Activated naive CD4-positive, alpha-beta T cell treated with anti-CD3 and anti-CD28 coated beads, Interleukin-2, amount 50 U/mL, for 72 hours (primary cell): Measurements from ENCODE around the gene CMC1. TPM values are rescaled to one million over a fixed set of nuclear protein-coding genes. Genes with fewer than 3 reads are reported as not detected.
"Not testable (repeated sequence)": the region's sequence is repeated elsewhere in the genome, so short reads cannot be mapped to it uniquely, and the experiment has no call there.

Source experiments
- ATAC-seq, 2 donors: fragments of 150-1000 bp; cut with Tn5 transposase; 2 replicates each; pipeline ENCODE4 v1.10.0; 2021; ENCODE audit warnings: mild to moderate bottlenecking in 2 of 2, moderate library complexity in 2 of 2
- DNase-seq, 2 donors: peaks; one replicate each; pipeline ENCODE4 v3.0.0; 2021 to 2022; ENCODE audit warnings: low spot score in 2 of 2
- H3K27ac Mint-ChIP-seq, 2 donors: one replicate each; pipeline ENCODE4 v1.8.0; 2022; ENCODE audit warnings: mild to moderate bottlenecking in 2 of 2, mixed read lengths in 2 of 2
- H3K36me3 Mint-ChIP-seq, 2 donors: one replicate each; pipeline ENCODE4 v1.8.0; 2022; ENCODE audit warnings: mixed read lengths in 2 of 2
- H3K9me3 Mint-ChIP-seq, 2 donors: one replicate each; pipeline ENCODE4 v1.8.0; 2022; ENCODE audit warnings: mixed read lengths in 2 of 2
- total RNA-seq, 2 donors: library from RNA; stranded (reverse); gene quantifications; one replicate each; pipeline ENCODE4 v1.2.3, GENCODE V29; 2022

The CMC1 gene
- 10 to 100 TPM; 20.7 to 26.8 TPM for total RNA-seq

GRCh38 chr3:28241221-28242160 lies at the start of gene CMC1:
Gene CMC1, plus strand, starts transcription at chr3:28241619. Its CDS starts 175 bp downstream, at chr3:28241794.
- DNase-seq: peak; percentile 91 to 95
- Mint-ChIP-seq H3K9me3 (peaks cover 3 to 7% of the 10 kb centered on the region in 2 donors), H3K36me3 (peaks cover 18 to 30% of the 10 kb centered on the region in 2 donors), H3K27ac (peak within 1 kb of the TSS; percentile 95)
- ATAC-seq: peak; percentile 94 to 97

GRCh38 chr3:28198161-28198560 lies 43.3 kb upstream of the CMC1 start:
- H3K9me3 Mint-ChIP-seq: peaks cover 0 to 4% of the 10 kb centered on the region in 2 donors
- H3K36me3 Mint-ChIP-seq: no peaks in the 10 kb centered on the region
- H3K27ac Mint-ChIP-seq: no peak overlapping the region
- DNase-seq (no peak), ATAC-seq (no peak)

DNA sequence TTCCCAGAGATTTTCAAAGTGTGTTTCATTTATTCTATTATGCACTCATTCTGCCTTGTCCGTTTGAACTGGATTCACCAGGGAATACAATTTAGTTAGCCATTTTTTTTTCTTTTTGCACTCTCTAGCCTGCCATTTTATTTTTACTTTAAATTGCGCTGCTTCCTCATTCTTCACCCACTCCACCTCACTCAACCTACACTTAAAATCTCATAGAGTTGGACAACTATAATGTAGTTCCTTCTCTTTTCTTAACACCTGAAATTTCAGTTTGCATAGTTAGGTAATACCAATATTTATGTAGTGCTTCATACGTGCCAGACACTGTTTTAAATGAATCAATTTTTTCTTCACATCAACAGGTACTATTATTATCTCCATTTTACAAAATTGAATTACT lies 42.4 kb upstream of the CMC1 start:
- DNase-seq: no peak
- ATAC-seq: no peak
- Mint-ChIP-seq H3K27ac (no peak overlapping the region), H3K9me3 (peaks cover 0 to 4% of the 10 kb centered on the region in 2 donors), H3K36me3 (peaks cover 0 to 4% of the 10 kb centered on the region in 2 donors)

DNA sequence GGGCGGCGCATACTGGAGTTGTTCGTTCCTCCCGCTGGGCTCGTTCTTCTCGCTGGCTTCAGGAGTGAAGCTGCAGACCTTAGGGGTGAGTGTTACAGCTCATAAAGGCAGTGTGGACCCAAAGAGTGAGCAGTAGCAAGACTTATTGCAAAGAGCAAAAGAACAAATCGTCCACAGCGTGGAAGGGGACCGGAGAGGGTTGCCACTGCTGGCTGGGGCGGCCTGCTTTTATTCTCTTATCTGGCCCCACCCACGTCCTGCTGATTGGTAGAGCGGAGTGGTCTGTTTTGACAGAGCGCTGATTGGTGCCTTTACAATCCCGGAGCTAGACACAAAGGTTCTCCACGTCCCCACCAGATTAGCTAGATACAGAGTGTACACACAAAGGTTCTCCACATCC lies 41.8 kb upstream of the CMC1 start:
- ATAC-seq, H3K36me3 Mint-ChIP-seq, H3K9me3 Mint-ChIP-seq, DNase-seq: not testable (repeated sequence)
- H3K27ac Mint-ChIP-seq: peak overlapping the region in 1 of 2 donors; percentile 39

GRCh38 chr3:28200366-28200848 lies 41.0 kb upstream of the CMC1 start:
- not testable (repeated sequence) for DNase-seq, H3K27ac Mint-ChIP-seq, H3K36me3 Mint-ChIP-seq, H3K9me3 Mint-ChIP-seq, ATAC-seq

- peaks cover 0 to 5% of the 10 kb centered on the region in 2 donors for H3K9me3 Mint-ChIP-seq
- ATAC-seq: no peak
- no peak overlapping the region for H3K27ac Mint-ChIP-seq
- H3K36me3 Mint-ChIP-seq: peaks cover 0 to 6% of the 10 kb centered on the region in 2 donors
- no peak for DNase-seq
Observed at GRCh38 chr3:28206479-28206878, 34.9 kb upstream of the CMC1 start.

DNA sequence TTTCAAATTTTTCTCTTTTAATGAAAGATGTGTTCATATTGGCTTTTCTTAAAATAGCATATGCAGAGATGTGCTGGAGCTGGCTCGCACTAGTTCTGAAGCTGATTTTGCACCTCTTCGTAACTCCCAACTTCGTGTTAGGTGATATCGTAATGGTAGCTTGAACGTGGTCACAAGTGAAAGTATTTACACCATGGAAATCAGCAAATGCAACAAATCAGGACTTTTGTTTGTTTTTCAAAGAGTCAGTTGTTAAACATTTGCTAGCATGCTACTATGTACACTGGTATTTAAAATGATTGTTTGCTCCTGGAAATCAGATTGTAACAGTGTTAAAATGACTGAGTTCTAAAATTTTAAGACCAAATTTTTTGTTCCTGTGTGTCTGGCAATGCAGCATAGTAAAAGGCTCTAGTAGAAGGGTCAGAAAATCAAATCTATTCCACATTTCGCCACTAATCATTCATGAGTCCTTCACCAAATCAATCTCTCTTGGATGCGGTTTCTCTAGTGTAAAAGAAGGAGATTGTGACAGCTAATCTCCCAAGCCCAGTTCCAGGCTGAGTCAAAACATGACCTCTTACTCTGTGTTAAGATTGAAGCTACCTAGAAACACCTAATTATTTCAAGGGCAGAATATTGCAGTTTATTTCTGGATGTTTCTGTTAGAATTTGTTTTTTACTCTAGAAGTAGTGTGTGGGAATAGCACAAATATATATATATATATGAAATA lies 34.3 kb upstream of the CMC1 start:
- peaks cover 0 to 5% of the 10 kb centered on the region in 2 donors for H3K9me3 Mint-ChIP-seq
- ATAC-seq: no peak
- no peak overlapping the region for H3K27ac Mint-ChIP-seq
- peaks cover 0 to 6% of the 10 kb centered on the region in 2 donors for H3K36me3 Mint-ChIP-seq
- DNase-seq: no peak

- Mint-ChIP-seq H3K27ac (no peak overlapping the region), H3K9me3 (peaks cover 24 to 30% of the 10 kb centered on the region in 2 donors), H3K36me3 (peaks cover 22 to 34% of the 10 kb centered on the region in 2 donors)
- ATAC-seq (no peak), DNase-seq (no peak)
Observed at GRCh38 chr3:28210968-28211713, 30.3 kb upstream of the CMC1 start.

DNA sequence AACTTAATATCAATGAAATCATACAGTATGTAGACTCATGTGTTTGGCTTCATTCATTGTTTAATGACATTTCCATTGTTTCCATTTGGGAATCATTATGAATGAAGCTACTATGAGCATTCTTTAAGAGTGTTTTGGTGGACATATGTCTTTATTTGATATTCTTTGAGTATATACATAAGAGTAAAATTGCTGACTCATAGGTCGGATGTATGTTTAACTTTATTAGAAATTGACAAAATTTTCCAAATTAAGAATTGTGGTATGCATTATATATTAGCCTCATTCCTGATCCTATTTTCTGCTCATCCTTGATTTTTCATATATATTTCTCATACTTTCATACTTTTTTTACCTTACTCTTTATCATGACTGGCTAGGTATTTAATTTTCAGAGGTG lies 28.7 kb upstream of the CMC1 start:
- peaks cover 29 to 43% of the 10 kb centered on the region in 2 donors for H3K36me3 Mint-ChIP-seq
- ATAC-seq: no peak
- DNase-seq: no peak
- H3K9me3 Mint-ChIP-seq: peaks cover 28 to 35% of the 10 kb centered on the region in 2 donors
- no peak overlapping the region for H3K27ac Mint-ChIP-seq

GRCh38 chr3:28215407-28215806 lies 26.0 kb upstream of the CMC1 start:
- H3K36me3 Mint-ChIP-seq: peaks cover 35 to 55% of the 10 kb centered on the region in 2 donors
- ATAC-seq: no peak
- H3K9me3 Mint-ChIP-seq: peaks cover 36 to 38% of the 10 kb centered on the region in 2 donors

DNA sequence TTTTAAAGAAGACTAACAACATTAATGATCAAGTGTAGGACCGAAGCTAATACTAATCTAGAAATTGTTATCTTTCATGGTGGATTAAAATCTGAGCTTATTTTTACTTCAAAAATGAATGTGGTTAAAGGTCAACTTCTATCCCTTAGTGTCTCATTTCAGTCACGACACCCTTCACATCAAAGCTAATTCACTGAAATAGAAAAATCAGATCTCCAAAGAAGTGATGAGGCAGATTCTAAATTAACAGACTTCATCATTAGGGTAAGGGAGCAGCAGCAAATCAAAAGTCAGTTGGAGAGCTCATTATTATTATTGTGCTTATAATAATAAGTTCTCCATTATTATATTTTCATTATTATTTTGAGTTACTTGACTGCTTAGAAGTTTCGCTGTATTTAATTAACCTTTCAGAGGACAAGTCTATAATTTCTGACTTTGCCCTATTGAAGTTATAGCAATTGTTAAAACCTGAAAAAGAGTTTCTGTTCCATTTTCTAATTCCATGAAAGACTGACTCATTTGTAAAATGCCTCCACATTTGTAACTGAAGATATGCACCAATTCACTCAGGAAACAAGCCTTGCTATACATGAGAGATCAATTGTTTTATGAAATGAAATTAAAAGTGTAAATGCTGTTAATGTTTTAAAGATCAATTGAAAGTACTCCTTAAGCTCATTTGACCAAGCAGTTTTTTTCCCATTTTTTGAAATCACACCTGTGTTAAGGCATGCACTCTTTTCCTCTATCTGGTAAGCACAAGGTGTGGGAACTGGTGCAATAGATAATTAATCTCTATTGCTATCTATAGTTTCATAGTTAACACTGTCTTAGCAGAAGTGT lies 23.1 kb upstream of the CMC1 start:
- H3K27ac Mint-ChIP-seq: no peak overlapping the region
- DNase-seq (no peak), ATAC-seq (peak; percentile 36 to 89)
- peaks cover 36 to 53% of the 10 kb centered on the region in 2 donors for H3K36me3 Mint-ChIP-seq
- peaks cover 36 to 43% of the 10 kb centered on the region in 2 donors for H3K9me3 Mint-ChIP-seq

More at GRCh38 chr3:28215407-28215806, 26.0 kb upstream of the CMC1 start:
- no peak overlapping the region for H3K27ac Mint-ChIP-seq
- DNase-seq: no peak

DNA sequence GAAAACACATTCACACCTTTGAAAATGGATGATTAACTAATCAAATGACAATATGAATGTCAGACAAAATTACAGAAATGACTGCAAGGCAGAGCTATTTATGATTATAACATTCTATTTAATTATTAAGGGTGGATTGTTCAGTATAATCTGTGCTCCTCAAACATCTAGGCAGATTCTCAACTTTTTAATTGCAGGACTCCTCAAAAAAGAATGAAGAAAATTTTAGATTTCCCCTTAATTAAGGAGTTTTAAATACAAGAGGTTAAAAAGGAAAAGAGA lies 22.6 kb upstream of the CMC1 start:
- ATAC-seq (no peak), DNase-seq (no peak)
- Mint-ChIP-seq H3K27ac (no peak overlapping the region), H3K36me3 (peaks cover 32 to 47% of the 10 kb centered on the region in 2 donors), H3K9me3 (peaks cover 31 to 38% of the 10 kb centered on the region in 2 donors)

GRCh38 chr3:28224430-28224829 lies 17.0 kb upstream of the CMC1 start:
- no peak for ATAC-seq
- no peak overlapping the region for H3K27ac Mint-ChIP-seq

GRCh38 chr3:28226020-28226419 lies 15.4 kb upstream of the CMC1 start:
- DNase-seq (no peak), ATAC-seq (no peak)
- H3K9me3 Mint-ChIP-seq: peaks cover 0 to 5% of the 10 kb centered on the region in 2 donors
- H3K27ac Mint-ChIP-seq: no peak overlapping the region
- H3K36me3 Mint-ChIP-seq: no peaks in the 10 kb centered on the region

More at GRCh38 chr3:28224430-28224829, 17.0 kb upstream of the CMC1 start:
- no peak for DNase-seq
- Mint-ChIP-seq H3K9me3 (peaks cover 10 to 14% of the 10 kb centered on the region in 2 donors), H3K36me3 (peaks cover 8 to 13% of the 10 kb centered on the region in 2 donors)

GRCh38 chr3:28228623-28229022 lies 12.8 kb upstream of the CMC1 start:
- Mint-ChIP-seq H3K27ac (no peak overlapping the region), H3K9me3 (peaks cover 0 to 10% of the 10 kb centered on the region in 2 donors), H3K36me3 (no peaks in the 10 kb centered on the region)
- no peak for DNase-seq
- no peak for ATAC-seq

DNA sequence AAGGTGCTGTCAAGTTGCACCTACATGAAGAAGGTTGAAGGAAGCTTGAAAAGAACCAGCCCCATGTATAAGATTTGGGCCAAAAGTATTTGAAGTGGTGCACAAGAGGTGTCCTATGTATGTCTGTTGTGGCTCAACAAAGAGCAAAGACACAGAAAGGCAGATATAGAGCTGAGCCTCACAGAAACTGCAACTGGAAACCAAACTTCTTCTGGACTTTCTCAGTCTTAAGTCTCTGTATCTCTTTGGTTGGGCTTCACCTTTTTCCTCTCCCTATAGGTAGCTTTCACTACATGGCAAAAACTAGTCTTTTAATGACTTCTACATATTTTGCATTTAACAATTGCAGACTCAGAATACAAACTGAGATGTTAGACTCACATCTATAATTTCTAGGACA lies 8.8 kb upstream of the CMC1 start:
- H3K27ac Mint-ChIP-seq: no peak overlapping the region

More for the DNA sequence above, 8.8 kb upstream of the CMC1 start:
- DNase-seq (no peak), ATAC-seq (no peak)
- Mint-ChIP-seq H3K9me3 (peaks cover 0 to 6% of the 10 kb centered on the region in 2 donors), H3K36me3 (peaks cover 0 to 10% of the 10 kb centered on the region in 2 donors)
